Cardiac fibroblast (primary cell): ENCODE data around the gene ROS1.
A peak's percentile ranks its signal among the peaks of the same experiment; 100 is the strongest.

Experiments
- DNase-seq, 2 donors: peaks; one replicate each; pipeline versions ENCODE4 v3.0.0 to v3.0.0-alpha.2; 2010; ENCODE audit warnings: low read depth in 2 of 2
- H3K4me3 ChIP-seq, 2 donors: replicated peaks in 1 of 2; 1 replicate in 1 of 2; 2 replicates in 1 of 2; pipeline ENCODE4 v1.5.1; 2011; ENCODE audit warnings: low read depth in 2 of 2, low read length in 2 of 2, mild to moderate bottlenecking in 2 of 2, moderate library complexity in 1 of 2
- CTCF ChIP-seq: IDR thresholded peaks from one replicate; pipeline ENCODE4 v1.5.1; 2011; ENCODE audit warnings: low read depth, mild to moderate bottlenecking, low read length, inconsistent platforms

Gene ROS1

GRCh38 chr6:117290173-117290846, 135.4 kb downstream of the ROS1 start:
- TF ChIP-seq CTCF, result no peak
- DNase-seq, result no peak
- H3K4me3 ChIP-seq, result no peak overlapping the region

GRCh38 chr6:117288083-117288715, 137.5 kb downstream of the ROS1 start:
- DNase-seq, result no peak
- TF ChIP-seq CTCF, result no peak
- H3K4me3 ChIP-seq, result no peak overlapping the region

GRCh38 chr6:117280922-117281321, 144.8 kb downstream of the ROS1 start:
- no peak for DNase-seq
- peak; percentile 22 for TF ChIP-seq CTCF
- H3K4me3 ChIP-seq, result no peak overlapping the region

GRCh38 chr6:117276778-117277316, 148.9 kb downstream of the ROS1 start:
- no peak overlapping the region for H3K4me3 ChIP-seq
- DNase-seq, result no peak
- TF ChIP-seq CTCF, result no peak

- no peak overlapping the region for H3K4me3 ChIP-seq
- TF ChIP-seq CTCF, result no peak
- DNase-seq, result no peak
Observed at GRCh38 chr6:117275711-117276110, 150.0 kb downstream of the ROS1 start.

GRCh38 chr6:117275205-117275604, 150.5 kb downstream of the ROS1 start:
- no peak for DNase-seq
- no peak overlapping the region for H3K4me3 ChIP-seq
- no peak for TF ChIP-seq CTCF
